NT2/D1 (cell line): Measurements from ENCODE around the gene SS18L1.

ENCODE experiments used
- SUZ12 ChIP-seq: IDR thresholded peaks from 2 replicates; pipeline ENCODE4 v1.6.1; 2011; ENCODE audit not compliant: insufficient read length, insufficient read depth; ENCODE audit errors: extremely low read depth
- YY1 ChIP-seq: IDR thresholded peaks from 2 replicates; pipeline ENCODE4 v1.6.1; 2011; ENCODE audit not compliant: insufficient read length, insufficient read depth
- ZNF274 ChIP-seq: IDR thresholded peaks from 2 replicates; pipeline ENCODE4 v1.6.1; 2011; ENCODE audit warnings: mild to moderate bottlenecking, low read depth, low read length

- no peak for TF ChIP-seq SUZ12
- no peak for TF ChIP-seq ZNF274
- TF ChIP-seq YY1, result no peak
These were observed 30.6 kb downstream of the SS18L1 start for GRCh38 chr20:62174021-62174804.
